HepG2 (cell line): Measurements from ENCODE around the gene VWA1. TPM values are rescaled to one million over a fixed set of nuclear protein-coding genes. Genes with fewer than 3 reads are reported as not detected.

ENCODE experiments used
- BATF2 ChIP-seq: sonication (generic); formaldehyde crosslinking; IDR thresholded peaks from 2 replicates; pipeline ENCODE4 v1.8.0; 2022; ENCODE audit warnings: mild to moderate bottlenecking, missing genetic modification reagents, moderate library complexity
- CBX5 ChIP-seq: sonication (generic); formaldehyde crosslinking; IDR thresholded peaks from 2 replicates; pipeline ENCODE4 v1.4.0; 2020; ENCODE audit warnings: missing genetic modification reagents, borderline replicate concordance
- ELF4 ChIP-seq: sonication (generic); formaldehyde crosslinking; IDR thresholded peaks from 2 replicates; pipeline ENCODE4 v1.5.0; 2020; ENCODE audit warnings: missing genetic modification reagents, mild to moderate bottlenecking, moderate library complexity, borderline replicate concordance
- FOSL2 ChIP-seq: sonication (generic); formaldehyde crosslinking; IDR thresholded peaks from 2 replicates; pipeline ENCODE4 v1.4.0; 2020; ENCODE audit warnings: missing genetic modification reagents
- GABPA ChIP-seq, 2 experiments: IDR thresholded peaks; 2 replicates each; pipeline ENCODE4 v1.6.1; 2011 to 2016; ENCODE audit warnings: low read depth in 2 of 2, low read length in 1 of 2, missing biosample characterization in 1 of 2, missing genetic modification characterization in 1 of 2
- HDAC1 ChIP-seq: sonication (generic); formaldehyde crosslinking; IDR thresholded peaks from 2 replicates; pipeline ENCODE4 v1.5.1; 2020; ENCODE audit warnings: mild to moderate bottlenecking, missing genetic modification reagents
- HNF1B ChIP-seq: sonication (generic); formaldehyde crosslinking; IDR thresholded peaks from 2 replicates; pipeline ENCODE4 v1.5.1; 2020; ENCODE audit warnings: mild to moderate bottlenecking, moderate library complexity, missing genetic modification reagents
- IRF2 ChIP-seq: IDR thresholded peaks from 2 replicates; pipeline ENCODE4 v1.6.1; 2018; ENCODE audit warnings: missing genetic modification reagents, missing compliant biosample characterization
- KDM5A ChIP-seq: fragments of 200-600 bp; sonication (generic); IDR thresholded peaks from 2 replicates; pipeline ENCODE4 v1.7.0; 2018; ENCODE audit warnings: antibody characterized with exemption, mild to moderate bottlenecking, low read length, borderline replicate concordance
- MATR3 ChIP-seq: sonication (generic); formaldehyde crosslinking; IDR thresholded peaks from 2 replicates; pipeline ENCODE4 v1.4.0; 2020; ENCODE audit warnings: missing genetic modification reagents
- MED1 ChIP-seq: sonication (generic); formaldehyde crosslinking; IDR thresholded peaks from 2 replicates; pipeline ENCODE4 v1.4.0; 2020; ENCODE audit warnings: missing genetic modification reagents
- MTF2 ChIP-seq: sonication (generic); formaldehyde crosslinking; IDR thresholded peaks from 2 replicates; pipeline ENCODE4 v1.5.0; 2020; ENCODE audit warnings: missing genetic modification reagents, borderline replicate concordance
- NCOA5 ChIP-seq: sonication (generic); formaldehyde crosslinking; IDR thresholded peaks from 2 replicates; pipeline ENCODE4 v1.4.0; 2020; ENCODE audit warnings: missing genetic modification reagents
- NFKBIZ ChIP-seq: IDR thresholded peaks from 2 replicates; pipeline ENCODE4 v1.6.1; 2018; ENCODE audit warnings: missing genetic modification reagents, missing compliant biosample characterization
- NRL ChIP-seq: sonication (generic); formaldehyde crosslinking; IDR thresholded peaks from 2 replicates; pipeline ENCODE4 v1.5.0; 2020; ENCODE audit warnings: missing genetic modification reagents, mild to moderate bottlenecking, moderate library complexity, borderline replicate concordance
- PCBP1 ChIP-seq: fragments of 200-400 bp; formaldehyde crosslinking; IDR thresholded peaks from 2 replicates; pipeline ENCODE4 v1.6.1; 2017; ENCODE audit warnings: mild to moderate bottlenecking, low read depth, low read length, borderline replicate concordance
- PITX1 ChIP-seq: sonication (generic); formaldehyde crosslinking; IDR thresholded peaks from 2 replicates; pipeline ENCODE4 v1.5.1; 2020; ENCODE audit warnings: mild to moderate bottlenecking, missing genetic modification reagents
- RAD21 ChIP-seq: fragments of 450-650 bp; formaldehyde crosslinking; IDR thresholded peaks from 2 replicates; pipeline ENCODE4 v1.5.0; 2020; ENCODE audit warnings: mild to moderate bottlenecking
- RCOR2 ChIP-seq: IDR thresholded peaks from 2 replicates; pipeline ENCODE4 v1.6.1; 2016; ENCODE audit warnings: missing biosample characterization, missing genetic modification reagents
- SRSF9 ChIP-seq: fragments of 200-400 bp; formaldehyde crosslinking; IDR thresholded peaks from 2 replicates; pipeline ENCODE4 v1.6.1; 2018; ENCODE audit warnings: borderline replicate concordance, mild to moderate bottlenecking, low read depth, low read length; ENCODE audit not compliant: insufficient read depth, poor library complexity, severe bottlenecking
- TAF15 ChIP-seq: fragments of 200-400 bp; formaldehyde crosslinking; IDR thresholded peaks from one replicate; pipeline ENCODE4 v1.6.1; 2018; ENCODE audit warnings: mild to moderate bottlenecking, low read depth, low read length; ENCODE audit not compliant: poor library complexity, severe bottlenecking
- TOE1 ChIP-seq: sonication (generic); formaldehyde crosslinking; IDR thresholded peaks from 2 replicates; pipeline ENCODE4 v1.4.0; 2020; ENCODE audit warnings: mild to moderate bottlenecking, missing genetic modification reagents
- ZFY ChIP-seq: sonication (generic); formaldehyde crosslinking; IDR thresholded peaks from 2 replicates; pipeline ENCODE4 v1.4.0; 2020; ENCODE audit warnings: missing genetic modification reagents
- ZNF253 ChIP-seq: sonication (generic); formaldehyde crosslinking; IDR thresholded peaks from 2 replicates; pipeline ENCODE4 v1.8.0; 2022; ENCODE audit warnings: mild to moderate bottlenecking, missing genetic modification reagents, borderline replicate concordance
- ZNF281 ChIP-seq: sonication (generic); formaldehyde crosslinking; IDR thresholded peaks from 2 replicates; pipeline ENCODE4 v1.4.0; 2020; ENCODE audit warnings: missing genetic modification reagents, borderline replicate concordance
- ZNF44 ChIP-seq: sonication (generic); formaldehyde crosslinking; IDR thresholded peaks from 2 replicates; pipeline ENCODE4 v1.5.1; 2020; ENCODE audit warnings: mild to moderate bottlenecking, missing genetic modification reagents
- polyA plus RNA-seq, 8 experiments: library from polyadenylated mRNA; depleted of rRNA in 3 of 8; stranded (reverse) in 7 of 8; unstranded in 1 of 8; fragments of >200 nt; fragmentation: Illumina TruSeq in 4 of 8; extraction: Trizol in 4 of 8; gene quantifications; 2 replicates each; pipeline versions ENCODE4 v1.2.1 to v1.2.3, GENCODE V29; 2011 to 2016; ENCODE audit warnings: low read depth in 4 of 8, missing spikeins in 1 of 8, mixed read lengths in 1 of 8; ENCODE audit not compliant: insufficient read depth in 1 of 8
- total RNA-seq, 5 experiments: library from RNA; depleted of rRNA; stranded (reverse); fragments of >200 nt; fragmentation: Illumina TruSeq; extraction: Trizol; gene quantifications; 2 replicates each; pipeline ENCODE4 v1.2.3, GENCODE V29; 2016; ENCODE audit warnings: low read depth in 1 of 5

Gene VWA1
- total and polyA plus RNA-seq, 2 of the 13 experiments (the other 11 are each of a cell fraction or from before 2014, with no cell fraction given), result 40.9 to 57.5 TPM

GRCh38 chr1:1431845-1432273 is 3.6 kb upstream of the VWA1 start (continued):
- TF ChIP-seq MATR3 (CRISPR knock-in tag) (no peak), IRF2 (CRISPR knock-in tag) (peak; percentile 76), FOSL2 (CRISPR knock-in tag) (peak; percentile 63), ELF4 (CRISPR knock-in tag) (no peak), PITX1 (CRISPR knock-in tag) (peak; percentile 50; the same call in 1 of the 2 replicates), HDAC1 (CRISPR knock-in tag) (peak; percentile 64; the same call in 1 of the 2 replicates), NCOA5 (CRISPR knock-in tag) (no peak; the same call in 1 of the 2 replicates), TAF15 (peak; percentile 91), CBX5 (CRISPR knock-in tag) (peak; percentile 82; the same call in 1 of the 2 replicates), KDM5A (no peak), PCBP1 (peak; percentile 70; the same call in 1 of the 2 replicates), ZNF44 (CRISPR knock-in tag) (0 out of 2 replicates have a peak, but pooled peaks have one; percentile 42), TOE1 (CRISPR knock-in tag) (peak; percentile 27; the same call in 1 of the 2 replicates), RAD21 (CRISPR knock-in tag) (peak; percentile 29; the same call in 1 of the 2 replicates), ZFY (CRISPR knock-in tag) (peak; percentile 93), BATF2 (CRISPR knock-in tag) (0 out of 2 replicates have a peak, but pooled peaks have one; percentile 19), NRL (CRISPR knock-in tag) (peak; percentile 82; the same call in 1 of the 2 replicates), MED1 (CRISPR knock-in tag) (peak; percentile 78), MTF2 (no peak), GABPA (IDR thresholded peaks at IDR 0.05; ENCODE audit: low read depth, low read length) (no peak), GABPA (CRISPR knock-in tag; IDR thresholded peaks at IDR 0.05; ENCODE audit: low read depth) (peak; percentile 48; the same call in 1 of the 2 replicates), HNF1B (peak; percentile 78; the same call in 1 of the 2 replicates), ZNF253 (0 out of 2 replicates have a peak, but pooled peaks have one; percentile 65), RCOR2 (CRISPR knock-in tag) (0 out of 2 replicates have a peak, but pooled peaks have one; percentile 32), NFKBIZ (CRISPR knock-in tag) (0 out of 2 replicates have a peak, but pooled peaks have one; percentile 55), ZNF281 (CRISPR knock-in tag) (peak; percentile 79), SRSF9 (no peak)
